ENCODE results near the gene KSR2.
"Not testable (repeated sequence)": the region's sequence is repeated elsewhere in the genome, so short reads cannot be mapped to it uniquely, and the experiment has no call there.

The KSR2 gene

GRCh38 chr12:117967512-117967911 lies 1.3 kb downstream of the KSR2 start:
- no peak for DNase-seq (ENCODE audit: low spot score)

- no peak for DNase-seq (ENCODE audit: low spot score)
Observed at GRCh38 chr12:117967043-117967442, 1.7 kb downstream of the KSR2 start.

GRCh38 chr12:117966511-117966910 lies 2.3 kb downstream of the KSR2 start:
- DNase-seq (ENCODE audit: low spot score) = no peak

GRCh38 chr12:117963836-117964235 lies 5.0 kb downstream of the KSR2 start:
- no peak for DNase-seq (ENCODE audit: low spot score)

GRCh38 chr12:117936722-117937484 lies 31.9 kb downstream of the KSR2 start:
- no peak for DNase-seq (ENCODE audit: low spot score)

- no peak for DNase-seq (ENCODE audit: low spot score)
Observed at GRCh38 chr12:117933545-117933944, 35.2 kb downstream of the KSR2 start.

GRCh38 chr12:117926391-117926899 lies 42.3 kb downstream of the KSR2 start:
- no peak for DNase-seq (ENCODE audit: low spot score)

GRCh38 chr12:117921929-117922777 lies 46.6 kb downstream of the KSR2 start:
- no peak for DNase-seq (ENCODE audit: low spot score)

GRCh38 chr12:117919479-117919878 lies 49.3 kb downstream of the KSR2 start:
- DNase-seq (ENCODE audit: low spot score) = no peak

- no peak for DNase-seq (ENCODE audit: low spot score)
Observed at GRCh38 chr12:117914686-117915085, 54.1 kb downstream of the KSR2 start.

- DNase-seq (ENCODE audit: low spot score) = no peak
Observed at GRCh38 chr12:117912756-117913155, 56.0 kb downstream of the KSR2 start.

GRCh38 chr12:117908411-117908810 lies 60.4 kb downstream of the KSR2 start:
- DNase-seq (ENCODE audit: low spot score) = no peak

GRCh38 chr12:117907108-117907689 lies 61.6 kb downstream of the KSR2 start:
- DNase-seq (ENCODE audit: low spot score) = no peak

GRCh38 chr12:117904051-117904450 lies 64.7 kb downstream of the KSR2 start:
- DNase-seq (ENCODE audit: low spot score) = no peak

- no peak for DNase-seq (ENCODE audit: low spot score)
Observed at GRCh38 chr12:117903110-117903840, 65.5 kb downstream of the KSR2 start.

GRCh38 chr12:117901631-117902030 lies 67.2 kb downstream of the KSR2 start:
- DNase-seq (ENCODE audit: low spot score) = no peak

- DNase-seq (ENCODE audit: low spot score) = no peak
Observed at GRCh38 chr12:117900561-117900960, 68.2 kb downstream of the KSR2 start.

- DNase-seq (ENCODE audit: low spot score) = no peak
Observed at GRCh38 chr12:117897372-117898161, 71.2 kb downstream of the KSR2 start.

GRCh38 chr12:117896009-117896408 lies 72.8 kb downstream of the KSR2 start:
- DNase-seq (ENCODE audit: low spot score) = no peak

GRCh38 chr12:117892441-117892840 lies 76.3 kb downstream of the KSR2 start:
- DNase-seq (ENCODE audit: low spot score) = no peak

GRCh38 chr12:117891265-117891664 lies 77.5 kb downstream of the KSR2 start:
- DNase-seq (ENCODE audit: low spot score) = not testable (repeated sequence)
